ENCODE results near the gene RAB14. TPM values are rescaled to one million over a fixed set of nuclear protein-coding genes. Genes with fewer than 3 reads are reported as not detected.

The RAB14 gene
- polyA plus RNA-seq, 1 of the 3 experiments (the other 2 are of a cell fraction) = 17.4 TPM

DNA sequence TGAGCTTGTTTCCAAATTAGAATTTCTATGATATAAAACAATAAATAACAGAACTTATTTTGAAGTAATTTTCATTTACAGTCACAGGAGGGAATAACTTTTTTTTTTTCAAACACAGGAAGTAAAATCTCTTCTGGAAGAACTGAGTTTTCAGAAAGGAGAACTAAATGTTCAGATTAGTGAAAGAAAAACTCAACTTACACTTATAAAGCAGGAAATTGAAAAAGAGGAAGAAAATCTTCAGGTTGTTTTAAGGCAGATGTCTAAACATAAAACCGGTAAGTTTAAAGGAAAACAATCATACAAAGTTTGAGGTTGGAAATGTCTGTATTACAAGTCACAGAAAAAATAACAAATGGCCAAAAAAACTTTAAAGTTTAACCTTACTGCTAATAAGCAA lies 41.6 kb downstream of the RAB14 start:
- DNase-seq = no peak
- ChIA-PET POLR2A (no interaction called here), CTCF (no interaction called here)
- Histone ChIP-seq H2AFZ (ENCODE audit: low read depth) (no peak overlapping the region), H3K4me1 (ENCODE audit: control insufficient read depth in 1 of 2, insufficient read depth in 2 of 2, low read depth in 1 of 2, low read length in 1 of 2) (peaks cover 0 to 6% of the 10 kb centered on the region in 2 experiments; a peak in 2 of 4 replicates), H3K27ac (ENCODE audit: low read depth in 2 of 2, low read length in 1 of 2) (no peak overlapping the region), H3K9me2 (no peaks in the 10 kb centered on the region), H4K20me1 (ENCODE audit: insufficient read depth) (no peaks in the 10 kb centered on the region; the same call in 1 of the 2 replicates), H3K79me2 (ENCODE audit: insufficient read depth) (no peaks in the 10 kb centered on the region), H3K4me3 (ENCODE audit: low read depth in 2 of 2, low read length in 1 of 2) (no peak overlapping the region), H3K9me3 (no peaks in the 10 kb centered on the region), H3F3A (replicated peaks; ENCODE audit: insufficient read depth) (peaks cover 26% of the 10 kb centered on the region), H3K36me3 (replicated peaks in 1 of 2; ENCODE audit: control insufficient read depth in 1 of 2, insufficient read depth in 2 of 2, low read length in 1 of 2) (peaks cover 55 to 64% of the 10 kb centered on the region in 2 experiments), H3K9ac (no peak overlapping the region), H3K4me2 (no peak overlapping the region), H3K27me3 (ENCODE audit: insufficient read depth) (no peaks in the 10 kb centered on the region)
- TF ChIP-seq, protein P1, sequence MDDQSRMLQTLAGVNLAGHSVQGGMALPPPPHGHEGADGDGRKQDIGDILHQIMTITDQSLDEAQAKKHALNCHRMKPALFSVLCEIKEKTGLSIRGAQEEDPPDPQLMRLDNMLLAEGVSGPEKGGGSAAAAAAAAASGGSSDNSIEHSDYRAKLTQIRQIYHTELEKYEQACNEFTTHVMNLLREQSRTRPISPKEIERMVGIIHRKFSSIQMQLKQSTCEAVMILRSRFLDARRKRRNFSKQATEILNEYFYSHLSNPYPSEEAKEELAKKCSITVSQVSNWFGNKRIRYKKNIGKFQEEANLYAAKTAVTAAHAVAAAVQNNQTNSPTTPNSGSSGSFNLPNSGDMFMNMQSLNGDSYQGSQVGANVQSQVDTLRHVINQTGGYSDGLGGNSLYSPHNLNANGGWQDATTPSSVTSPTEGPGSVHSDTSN (IDR thresholded peaks at IDR 0.05) = no peak
- TF ChIP-seq, protein P2, sequence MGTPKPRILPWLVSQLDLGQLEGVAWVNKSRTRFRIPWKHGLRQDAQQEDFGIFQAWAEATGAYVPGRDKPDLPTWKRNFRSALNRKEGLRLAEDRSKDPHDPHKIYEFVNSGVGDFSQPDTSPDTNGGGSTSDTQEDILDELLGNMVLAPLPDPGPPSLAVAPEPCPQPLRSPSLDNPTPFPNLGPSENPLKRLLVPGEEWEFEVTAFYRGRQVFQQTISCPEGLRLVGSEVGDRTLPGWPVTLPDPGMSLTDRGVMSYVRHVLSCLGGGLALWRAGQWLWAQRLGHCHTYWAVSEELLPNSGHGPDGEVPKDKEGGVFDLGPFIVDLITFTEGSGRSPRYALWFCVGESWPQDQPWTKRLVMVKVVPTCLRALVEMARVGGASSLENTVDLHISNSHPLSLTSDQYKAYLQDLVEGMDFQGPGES (IDR thresholded peaks at IDR 0.05; ENCODE audit: low read depth, low read length) = no peak
- no peak for TF ChIP-seq JUND (IDR thresholded peaks at IDR 0.05)
- no peak for TF ChIP-seq MEF2A (IDR thresholded peaks at IDR 0.05; ENCODE audit: borderline replicate concordance, low read depth)
- TF ChIP-seq GATA2 (CRISPR knock-in tag; IDR thresholded peaks at IDR 0.05) = no peak
- no peak for TF ChIP-seq RFX5 (IDR thresholded peaks at IDR 0.05; ENCODE audit: low read length)
- TF ChIP-seq FOXJ3 (CRISPR knock-in tag; IDR thresholded peaks at IDR 0.05) = no peak
- no peak for TF ChIP-seq NRF1 (IDR thresholded peaks at IDR 0.05; ENCODE audit: low read depth, low read length)
- TF ChIP-seq EZH2phosphoT487 (IDR thresholded peaks at IDR 0.05; ENCODE audit: borderline replicate concordance, low read depth) = no peak
- TF ChIP-seq, protein P3, sequence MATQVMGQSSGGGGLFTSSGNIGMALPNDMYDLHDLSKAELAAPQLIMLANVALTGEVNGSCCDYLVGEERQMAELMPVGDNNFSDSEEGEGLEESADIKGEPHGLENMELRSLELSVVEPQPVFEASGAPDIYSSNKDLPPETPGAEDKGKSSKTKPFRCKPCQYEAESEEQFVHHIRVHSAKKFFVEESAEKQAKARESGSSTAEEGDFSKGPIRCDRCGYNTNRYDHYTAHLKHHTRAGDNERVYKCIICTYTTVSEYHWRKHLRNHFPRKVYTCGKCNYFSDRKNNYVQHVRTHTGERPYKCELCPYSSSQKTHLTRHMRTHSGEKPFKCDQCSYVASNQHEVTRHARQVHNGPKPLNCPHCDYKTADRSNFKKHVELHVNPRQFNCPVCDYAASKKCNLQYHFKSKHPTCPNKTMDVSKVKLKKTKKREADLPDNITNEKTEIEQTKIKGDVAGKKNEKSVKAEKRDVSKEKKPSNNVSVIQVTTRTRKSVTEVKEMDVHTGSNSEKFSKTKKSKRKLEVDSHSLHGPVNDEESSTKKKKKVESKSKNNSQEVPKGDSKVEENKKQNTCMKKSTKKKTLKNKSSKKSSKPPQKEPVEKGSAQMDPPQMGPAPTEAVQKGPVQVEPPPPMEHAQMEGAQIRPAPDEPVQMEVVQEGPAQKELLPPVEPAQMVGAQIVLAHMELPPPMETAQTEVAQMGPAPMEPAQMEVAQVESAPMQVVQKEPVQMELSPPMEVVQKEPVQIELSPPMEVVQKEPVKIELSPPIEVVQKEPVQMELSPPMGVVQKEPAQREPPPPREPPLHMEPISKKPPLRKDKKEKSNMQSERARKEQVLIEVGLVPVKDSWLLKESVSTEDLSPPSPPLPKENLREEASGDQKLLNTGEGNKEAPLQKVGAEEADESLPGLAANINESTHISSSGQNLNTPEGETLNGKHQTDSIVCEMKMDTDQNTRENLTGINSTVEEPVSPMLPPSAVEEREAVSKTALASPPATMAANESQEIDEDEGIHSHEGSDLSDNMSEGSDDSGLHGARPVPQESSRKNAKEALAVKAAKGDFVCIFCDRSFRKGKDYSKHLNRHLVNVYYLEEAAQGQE (IDR thresholded peaks at IDR 0.05; ENCODE audit: low read depth, low read length) = no peak
- no peak for TF ChIP-seq CHD2 (IDR thresholded peaks at IDR 0.05; ENCODE audit: low read length, partially characterized antibody)
- no peak for TF ChIP-seq ELF1 (IDR thresholded peaks at IDR 0.05)
- TF ChIP-seq, protein P4, sequence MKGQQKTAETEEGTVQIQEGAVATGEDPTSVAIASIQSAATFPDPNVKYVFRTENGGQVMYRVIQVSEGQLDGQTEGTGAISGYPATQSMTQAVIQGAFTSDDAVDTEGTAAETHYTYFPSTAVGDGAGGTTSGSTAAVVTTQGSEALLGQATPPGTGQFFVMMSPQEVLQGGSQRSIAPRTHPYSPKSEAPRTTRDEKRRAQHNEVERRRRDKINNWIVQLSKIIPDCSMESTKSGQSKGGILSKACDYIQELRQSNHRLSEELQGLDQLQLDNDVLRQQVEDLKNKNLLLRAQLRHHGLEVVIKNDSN (IDR thresholded peaks at IDR 0.05; ENCODE audit: borderline replicate concordance, low read depth) = no peak
- no peak for TF ChIP-seq YY1 (IDR thresholded peaks at IDR 0.05; ENCODE audit: low read depth)
- no peak for TF ChIP-seq TAF1 (IDR thresholded peaks at IDR 0.05; ENCODE audit: borderline replicate concordance, low read depth, low read length)
- 82% methylated on average over 1 of the region's 1 CpG for WGBS (ENCODE audit: low lambda C conversion rate)

Measured in SK-N-SH (cell line).